ENCODE measurements around the gene HAND1. TPM values are rescaled to one million over a fixed set of nuclear protein-coding genes. Genes with fewer than 3 reads are reported as not detected.

The HAND1 gene
- total RNA-seq, 1 experiment from 2014 or later: not detected

- H3K9ac ChIP-seq (ENCODE audit: low read length): no peak overlapping the region
- H3K9me2 ChIP-seq (replicated peaks; ENCODE audit: insufficient read depth, low read length): no peaks in the 10 kb centered on the region
- H3K4me2 ChIP-seq (ENCODE audit: low read depth, low read length, poor library complexity, severe bottlenecking): no peak overlapping the region
- H3K36me3 ChIP-seq (ENCODE audit: insufficient read depth, low read length): no peaks in the 10 kb centered on the region
- no peaks in the 10 kb centered on the region for H3K4me1 ChIP-seq (ENCODE audit: low read length)
- H3K27ac ChIP-seq (ENCODE audit: low read length): no peak overlapping the region
- no peak overlapping the region for H3K4me3 ChIP-seq (ENCODE audit: low read length)
- H3K9me3 ChIP-seq (ENCODE audit: low read length): no peaks in the 10 kb centered on the region
- H3K79me2 ChIP-seq (ENCODE audit: low read length): no peaks in the 10 kb centered on the region
- H4K20me1 ChIP-seq (ENCODE audit: insufficient read depth, low read depth, low read length): no peaks in the 10 kb centered on the region
- H2AFZ ChIP-seq (ENCODE audit: low read length): no peak overlapping the region
- H3K27me3 ChIP-seq (ENCODE audit: low read length): no peaks in the 10 kb centered on the region
- DNase-seq: no peak
These were observed 3.4 kb downstream of the HAND1 start for GRCh38 chr5:154474396-154475334.

GRCh38 chr5:154473581-154474283 is 4.3 kb downstream of the HAND1 start:
- no peaks in the 10 kb centered on the region for H3K4me1 ChIP-seq (ENCODE audit: low read length)
- H3K9me3 ChIP-seq (ENCODE audit: low read length): no peaks in the 10 kb centered on the region
- H4K20me1 ChIP-seq (ENCODE audit: insufficient read depth, low read depth, low read length): no peaks in the 10 kb centered on the region
- H3K36me3 ChIP-seq (ENCODE audit: insufficient read depth, low read length): no peaks in the 10 kb centered on the region
- H3K4me2 ChIP-seq (ENCODE audit: low read depth, low read length, poor library complexity, severe bottlenecking): no peak overlapping the region
- no peak overlapping the region for H3K27ac ChIP-seq (ENCODE audit: low read length)
- H3K27me3 ChIP-seq (ENCODE audit: low read length): no peaks in the 10 kb centered on the region
- no peaks in the 10 kb centered on the region for H3K9me2 ChIP-seq (replicated peaks; ENCODE audit: insufficient read depth, low read length)
- no peak overlapping the region for H3K4me3 ChIP-seq (ENCODE audit: low read length)
- no peak overlapping the region for H3K9ac ChIP-seq (ENCODE audit: low read length)
- DNase-seq: no peak
- H2AFZ ChIP-seq (ENCODE audit: low read length): no peak overlapping the region
- no peaks in the 10 kb centered on the region for H3K79me2 ChIP-seq (ENCODE audit: low read length)

- H3K36me3 ChIP-seq (ENCODE audit: insufficient read depth, low read length): no peaks in the 10 kb centered on the region
- no peak overlapping the region for H2AFZ ChIP-seq (ENCODE audit: low read length)
- no peaks in the 10 kb centered on the region for H3K79me2 ChIP-seq (ENCODE audit: low read length)
- H3K4me3 ChIP-seq (ENCODE audit: low read length): no peak overlapping the region
- no peaks in the 10 kb centered on the region for H3K9me2 ChIP-seq (replicated peaks; ENCODE audit: insufficient read depth, low read length)
- no peak overlapping the region for H3K4me2 ChIP-seq (ENCODE audit: low read depth, low read length, poor library complexity, severe bottlenecking)
- no peak overlapping the region for H3K9ac ChIP-seq (ENCODE audit: low read length)
- H3K27ac ChIP-seq (ENCODE audit: low read length): no peak overlapping the region
- H3K4me1 ChIP-seq (ENCODE audit: low read length): no peaks in the 10 kb centered on the region
- DNase-seq: no peak
- no peaks in the 10 kb centered on the region for H3K27me3 ChIP-seq (ENCODE audit: low read length)
- no peaks in the 10 kb centered on the region for H4K20me1 ChIP-seq (ENCODE audit: insufficient read depth, low read depth, low read length)
- H3K9me3 ChIP-seq (ENCODE audit: low read length): no peaks in the 10 kb centered on the region
These were observed 5.0 kb downstream of the HAND1 start for GRCh38 chr5:154472871-154473580.

- no peak for DNase-seq
- Histone ChIP-seq H3K4me2 (ENCODE audit: low read depth, low read length, poor library complexity, severe bottlenecking) (no peak overlapping the region), H3K36me3 (ENCODE audit: insufficient read depth, low read length) (no peaks in the 10 kb centered on the region), H3K79me2 (ENCODE audit: low read length) (no peaks in the 10 kb centered on the region), H3K9me2 (replicated peaks; ENCODE audit: insufficient read depth, low read length) (no peaks in the 10 kb centered on the region), H3K9me3 (ENCODE audit: low read length) (no peaks in the 10 kb centered on the region), H4K20me1 (ENCODE audit: insufficient read depth, low read depth, low read length) (no peaks in the 10 kb centered on the region), H3K4me1 (ENCODE audit: low read length) (no peaks in the 10 kb centered on the region), H3K9ac (ENCODE audit: low read length) (no peak overlapping the region), H2AFZ (ENCODE audit: low read length) (no peak overlapping the region), H3K4me3 (ENCODE audit: low read length) (no peak overlapping the region), H3K27me3 (ENCODE audit: low read length) (no peaks in the 10 kb centered on the region), H3K27ac (ENCODE audit: low read length) (no peak overlapping the region)
These were observed 6.8 kb downstream of the HAND1 start for GRCh38 chr5:154470947-154471870.

- Histone ChIP-seq H4K20me1 (ENCODE audit: insufficient read depth, low read depth, low read length) (no peaks in the 10 kb centered on the region), H3K27ac (ENCODE audit: low read length) (no peak overlapping the region), H2AFZ (ENCODE audit: low read length) (no peak overlapping the region), H3K4me1 (ENCODE audit: low read length) (no peaks in the 10 kb centered on the region), H3K9me2 (replicated peaks; ENCODE audit: insufficient read depth, low read length) (no peaks in the 10 kb centered on the region), H3K36me3 (ENCODE audit: insufficient read depth, low read length) (no peaks in the 10 kb centered on the region), H3K4me3 (ENCODE audit: low read length) (no peak overlapping the region), H3K27me3 (ENCODE audit: low read length) (no peaks in the 10 kb centered on the region), H3K4me2 (ENCODE audit: low read depth, low read length, poor library complexity, severe bottlenecking) (no peak overlapping the region), H3K9ac (ENCODE audit: low read length) (no peak overlapping the region), H3K79me2 (ENCODE audit: low read length) (no peaks in the 10 kb centered on the region), H3K9me3 (ENCODE audit: low read length) (no peaks in the 10 kb centered on the region)
- DNase-seq: no peak
These were observed 7.9 kb downstream of the HAND1 start for GRCh38 chr5:154470137-154470536.

- no peak overlapping the region for H3K4me3 ChIP-seq (ENCODE audit: low read length)
- no peaks in the 10 kb centered on the region for H3K9me3 ChIP-seq (ENCODE audit: low read length)
- H3K4me2 ChIP-seq (ENCODE audit: low read depth, low read length, poor library complexity, severe bottlenecking): no peak overlapping the region
- no peaks in the 10 kb centered on the region for H3K9me2 ChIP-seq (replicated peaks; ENCODE audit: insufficient read depth, low read length)
- H3K9ac ChIP-seq (ENCODE audit: low read length): no peak overlapping the region
- DNase-seq: peak; percentile 86
- no peaks in the 10 kb centered on the region for H3K36me3 ChIP-seq (ENCODE audit: insufficient read depth, low read length)
- H2AFZ ChIP-seq (ENCODE audit: low read length): no peak overlapping the region
- no peak overlapping the region for H3K27ac ChIP-seq (ENCODE audit: low read length)
- no peaks in the 10 kb centered on the region for H4K20me1 ChIP-seq (ENCODE audit: insufficient read depth, low read depth, low read length)
- no peaks in the 10 kb centered on the region for H3K4me1 ChIP-seq (ENCODE audit: low read length)
- H3K79me2 ChIP-seq (ENCODE audit: low read length): no peaks in the 10 kb centered on the region
- no peaks in the 10 kb centered on the region for H3K27me3 ChIP-seq (ENCODE audit: low read length)
These were observed 10.2 kb downstream of the HAND1 start for GRCh38 chr5:154467655-154468354.

- Histone ChIP-seq H3K4me2 (ENCODE audit: low read depth, low read length, poor library complexity, severe bottlenecking) (no peak overlapping the region), H4K20me1 (ENCODE audit: insufficient read depth, low read depth, low read length) (no peaks in the 10 kb centered on the region), H3K79me2 (ENCODE audit: low read length) (no peaks in the 10 kb centered on the region), H2AFZ (ENCODE audit: low read length) (no peak overlapping the region), H3K27me3 (ENCODE audit: low read length) (no peaks in the 10 kb centered on the region), H3K9me3 (ENCODE audit: low read length) (no peaks in the 10 kb centered on the region), H3K9me2 (replicated peaks; ENCODE audit: insufficient read depth, low read length) (no peaks in the 10 kb centered on the region), H3K27ac (ENCODE audit: low read length) (no peak overlapping the region), H3K4me3 (ENCODE audit: low read length) (no peak overlapping the region), H3K4me1 (ENCODE audit: low read length) (no peaks in the 10 kb centered on the region), H3K36me3 (ENCODE audit: insufficient read depth, low read length) (no peaks in the 10 kb centered on the region), H3K9ac (ENCODE audit: low read length) (no peak overlapping the region)
- DNase-seq: no peak
These were observed 11.4 kb downstream of the HAND1 start for GRCh38 chr5:154466671-154467070.
